ENCODE data around the gene CDH13.

Gene CDH13

GRCh38 chr16:83113811-83114210 is 487.0 kb downstream of the CDH13 start:
- TF ChIP-seq CTCF (IDR thresholded peaks at IDR 0.05; ENCODE audit: low read depth, low read length): no peak
- in situ Hi-C loops (cut with HindIII; ENCODE audit: low sequenced_read_pairs): no loop called here
- H3K4me3 ChIP-seq (ENCODE audit: low read depth, low read length): no peak overlapping the region
- no peak for DNase-seq (ENCODE audit: low read depth, low spot score)

- in situ Hi-C loops (cut with HindIII; ENCODE audit: low sequenced_read_pairs): no loop called here
- no peak overlapping the region for H3K4me3 ChIP-seq (ENCODE audit: low read depth, low read length)
- no peak for TF ChIP-seq CTCF (IDR thresholded peaks at IDR 0.05; ENCODE audit: low read depth, low read length)
- DNase-seq (ENCODE audit: low read depth, low spot score): no peak
Observed at GRCh38 chr16:83115491-83116232, 488.9 kb downstream of the CDH13 start.

GRCh38 chr16:83116274-83116892 is 489.6 kb downstream of the CDH13 start:
- H3K4me3 ChIP-seq (ENCODE audit: low read depth, low read length): no peak overlapping the region
- no peak for TF ChIP-seq CTCF (IDR thresholded peaks at IDR 0.05; ENCODE audit: low read depth, low read length)
- no peak for DNase-seq (ENCODE audit: low read depth, low spot score)
- in situ Hi-C loops (cut with HindIII; ENCODE audit: low sequenced_read_pairs): no loop called here

GRCh38 chr16:83117810-83118209 is 491.0 kb downstream of the CDH13 start:
- TF ChIP-seq CTCF (IDR thresholded peaks at IDR 0.05; ENCODE audit: low read depth, low read length): no peak
- in situ Hi-C loops (cut with HindIII; ENCODE audit: low sequenced_read_pairs): no loop called here
- no peak overlapping the region for H3K4me3 ChIP-seq (ENCODE audit: low read depth, low read length)
- no peak for DNase-seq (ENCODE audit: low read depth, low spot score)

GRCh38 chr16:83118365-83118764 is 491.6 kb downstream of the CDH13 start:
- in situ Hi-C loops (cut with HindIII; ENCODE audit: low sequenced_read_pairs): no loop called here

GRCh38 chr16:83125999-83126568 is 499.3 kb downstream of the CDH13 start:
- no peak for TF ChIP-seq CTCF (IDR thresholded peaks at IDR 0.05; ENCODE audit: low read depth, low read length)

More at GRCh38 chr16:83118365-83118764, 491.6 kb downstream of the CDH13 start:
- no peak for DNase-seq (ENCODE audit: low read depth, low spot score)
- no peak for TF ChIP-seq CTCF (IDR thresholded peaks at IDR 0.05; ENCODE audit: low read depth, low read length)
- no peak overlapping the region for H3K4me3 ChIP-seq (ENCODE audit: low read depth, low read length)

More at GRCh38 chr16:83125999-83126568, 499.3 kb downstream of the CDH13 start:
- no peak for DNase-seq (ENCODE audit: low read depth, low spot score)
- no peak overlapping the region for H3K4me3 ChIP-seq (ENCODE audit: low read depth, low read length)
- in situ Hi-C loops (cut with HindIII; ENCODE audit: low sequenced_read_pairs): no loop called here

Data from astrocyte of the spinal cord (primary cell).